GM19452 (cell line): ENCODE data around the gene SLC13A4.
"Not testable (repeated sequence)": the region's sequence is repeated elsewhere in the genome, so short reads cannot be mapped to it uniquely, and the experiment has no call there.

ENCODE experiments used
- ATAC-seq: cut with Tn5 transposase; IDR thresholded peaks from one replicate; pipeline ENCODE4 v1.9.1; 2021; ENCODE audit not compliant: unreplicated experiment

The SLC13A4 gene

GRCh38 chr7:135753616-135754413 is 25.8 kb upstream of the SLC13A4 start:
- no peak for ATAC-seq

DNA sequence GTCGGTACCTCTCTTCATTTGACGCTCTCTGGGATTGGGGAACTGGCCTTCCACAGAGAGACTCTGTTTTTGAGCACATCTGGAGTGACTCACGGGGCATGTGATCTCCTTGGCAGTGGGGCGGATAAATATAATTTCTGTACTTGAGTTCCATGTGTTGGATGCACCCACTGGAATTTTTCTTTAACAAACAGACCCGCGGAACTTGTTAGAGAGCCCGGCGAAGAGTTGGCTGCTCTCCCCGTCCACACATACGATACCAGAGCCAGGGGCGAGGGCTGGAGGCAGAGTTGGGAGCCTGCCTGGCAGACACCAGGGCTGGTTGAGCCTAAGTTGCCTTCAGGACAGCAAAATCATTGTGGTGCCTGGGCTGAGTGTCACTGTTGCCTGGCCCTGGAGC is 20.8 kb upstream of the SLC13A4 start, which contains the start of gene FAM180A:
Gene FAM180A (minus strand): TSS at position 44 of the 400 bp plus-strand sequence. CDS start 233 bp downstream, outside the sequence.
- no peak for ATAC-seq

- no peak for ATAC-seq
Observed at GRCh38 chr7:135747366-135747765, 19.4 kb upstream of the SLC13A4 start.

GRCh38 chr7:135745703-135746312 is 17.8 kb upstream of the SLC13A4 start:
- no peak for ATAC-seq

DNA sequence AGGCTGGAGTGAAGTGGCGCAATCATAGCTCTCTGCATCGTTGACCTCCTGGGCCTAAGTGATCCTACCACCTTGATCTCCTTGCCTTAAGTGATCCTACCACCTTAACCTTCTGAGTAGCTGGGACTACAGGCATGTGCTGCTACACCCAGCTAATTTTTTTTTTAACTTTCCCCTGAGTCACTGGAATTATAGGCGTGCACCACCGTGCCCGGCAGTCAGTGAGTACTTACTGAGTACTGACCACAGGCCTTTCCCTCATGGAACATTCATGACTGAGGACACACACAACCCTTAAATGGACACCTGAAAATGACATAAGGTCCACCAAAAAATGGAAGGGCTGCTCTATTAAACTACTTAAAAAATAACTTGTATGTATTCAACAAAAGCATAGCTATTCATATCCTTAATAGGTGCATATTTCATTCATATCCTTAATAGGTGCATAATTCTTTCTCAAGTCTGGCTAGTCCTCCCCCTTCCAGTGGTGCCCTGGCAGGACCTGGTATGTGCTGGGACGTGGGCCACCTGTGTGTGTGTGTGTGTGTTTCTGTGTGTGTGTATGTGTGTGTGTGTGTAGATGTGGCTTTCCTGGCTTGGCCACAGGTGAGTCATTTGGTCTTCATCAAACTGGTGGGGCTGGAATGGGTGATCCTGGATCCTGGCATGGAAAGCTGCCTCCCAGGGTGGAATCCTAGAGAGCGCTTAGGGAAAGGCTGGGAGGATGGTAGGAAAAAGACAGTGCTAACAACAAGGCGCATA is 17.1 kb upstream of the SLC13A4 start:
- no peak for ATAC-seq

DNA sequence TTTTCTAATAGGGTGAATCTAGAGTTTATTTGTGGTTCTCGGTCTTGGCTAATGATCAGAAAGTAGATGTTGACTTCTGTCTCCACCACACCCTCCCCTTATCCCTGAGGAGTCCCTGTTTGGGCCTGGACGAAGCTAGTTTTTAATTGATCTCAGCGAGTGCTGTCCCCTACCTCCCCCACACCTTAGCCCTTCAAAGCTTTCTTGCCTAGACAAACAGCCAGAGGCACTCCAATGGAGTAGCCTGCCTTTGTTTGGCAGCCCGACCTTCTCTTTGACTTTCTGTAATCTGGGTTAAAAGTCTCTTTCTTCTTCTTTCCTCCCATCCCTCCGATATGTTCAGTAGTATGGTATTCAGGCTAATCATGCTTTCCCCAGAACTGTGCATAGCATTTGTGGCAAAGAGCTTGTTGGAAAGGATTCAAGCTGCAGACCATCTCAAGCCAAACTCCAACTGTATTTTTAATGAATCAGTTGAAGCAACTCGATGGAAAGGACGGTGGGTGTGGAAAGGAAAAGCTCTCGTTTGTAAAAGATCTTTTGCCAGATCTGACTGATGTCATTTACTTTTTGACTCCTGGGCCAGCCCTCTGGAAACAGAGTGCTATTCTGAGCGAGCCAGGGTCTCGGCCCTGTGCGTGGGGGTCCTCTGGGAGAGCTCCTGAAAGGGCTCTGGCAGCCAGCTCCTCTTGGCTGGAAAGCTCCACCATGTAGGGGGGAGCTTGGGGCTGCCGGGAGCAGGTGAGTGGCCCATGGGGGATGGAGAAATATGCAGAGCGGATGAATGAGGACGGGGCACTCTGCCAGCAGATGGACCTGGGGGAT is 16.1 kb upstream of the SLC13A4 start:
- no peak for ATAC-seq

DNA sequence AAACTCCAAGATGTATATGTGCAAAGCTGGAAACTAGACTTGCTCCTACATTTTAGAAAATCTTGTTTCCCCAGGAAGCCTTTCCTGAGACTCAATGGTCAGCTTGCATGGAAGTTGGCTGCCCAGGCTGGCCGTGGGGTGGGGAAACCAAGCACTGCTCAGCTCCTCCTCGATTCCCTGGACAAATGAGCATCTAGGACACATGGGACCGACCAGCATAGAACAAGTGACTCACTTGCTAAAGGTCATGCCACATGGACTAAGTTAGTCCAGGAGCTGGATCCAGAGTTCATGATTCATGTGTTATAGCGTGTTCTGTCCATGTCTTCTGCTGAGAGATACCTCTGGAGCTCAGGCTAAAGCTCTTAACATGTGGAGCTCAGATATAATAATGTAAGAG is 14.4 kb upstream of the SLC13A4 start:
- ATAC-seq, result no peak

GRCh38 chr7:135741905-135742304 is 13.9 kb upstream of the SLC13A4 start:
- no peak for ATAC-seq

- ATAC-seq, result no peak
Observed at GRCh38 chr7:135740889-135741288, 12.9 kb upstream of the SLC13A4 start.

GRCh38 chr7:135737306-135737647 is 9.3 kb upstream of the SLC13A4 start:
- not testable (repeated sequence) for ATAC-seq

DNA sequence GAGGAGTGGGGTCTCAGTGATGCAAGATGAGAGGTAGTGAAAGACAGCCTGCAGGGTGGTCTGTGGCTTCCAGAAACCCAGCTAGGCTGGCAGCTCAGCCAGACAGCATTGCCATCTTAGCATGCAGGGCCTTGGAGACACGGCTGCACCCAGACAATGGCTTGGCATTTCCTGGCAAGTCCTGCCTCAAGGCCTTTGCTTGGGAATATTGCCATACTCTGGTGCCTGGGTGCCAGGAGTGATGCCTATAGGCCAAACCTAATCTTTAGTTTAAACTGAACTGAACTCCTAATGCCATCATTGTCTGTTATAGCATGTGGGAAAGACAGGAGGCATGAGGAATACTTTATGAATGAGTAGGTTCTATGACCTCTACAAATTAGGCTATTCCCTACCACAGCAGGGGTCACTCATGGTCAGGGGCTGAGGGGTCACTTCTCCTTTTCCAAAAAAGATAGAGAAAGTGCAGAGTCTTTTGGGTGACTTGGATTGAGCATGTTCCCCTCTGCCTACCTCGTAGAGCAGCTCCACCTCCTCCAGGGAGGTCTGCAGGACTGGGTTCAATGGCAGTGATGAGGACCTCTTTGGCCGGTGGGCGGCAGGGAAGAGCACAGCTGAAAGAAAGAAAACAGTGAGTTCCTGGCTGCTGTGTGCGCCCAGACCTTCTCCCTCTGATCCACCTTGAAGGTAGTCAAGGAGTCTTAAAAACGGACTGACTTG is 8.8 kb upstream of the SLC13A4 start:
- no peak for ATAC-seq

DNA sequence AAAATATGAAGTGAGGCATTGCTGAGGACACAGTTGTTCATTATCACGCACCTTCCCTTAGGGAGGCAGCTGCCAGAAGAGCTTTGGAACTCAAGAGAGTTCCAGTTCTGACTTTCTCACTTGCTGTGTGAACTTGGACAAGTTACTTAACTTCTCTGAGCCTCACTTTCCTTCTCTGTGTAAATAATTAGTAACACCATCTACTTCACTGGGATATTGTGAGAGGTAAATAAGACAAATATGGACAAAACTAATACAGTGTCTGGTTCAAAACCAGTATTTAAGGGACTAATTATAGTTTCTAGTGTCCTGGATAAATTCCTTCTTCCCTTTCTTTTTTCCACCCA is 6.3 kb upstream of the SLC13A4 start:
- ATAC-seq, result no peak

DNA sequence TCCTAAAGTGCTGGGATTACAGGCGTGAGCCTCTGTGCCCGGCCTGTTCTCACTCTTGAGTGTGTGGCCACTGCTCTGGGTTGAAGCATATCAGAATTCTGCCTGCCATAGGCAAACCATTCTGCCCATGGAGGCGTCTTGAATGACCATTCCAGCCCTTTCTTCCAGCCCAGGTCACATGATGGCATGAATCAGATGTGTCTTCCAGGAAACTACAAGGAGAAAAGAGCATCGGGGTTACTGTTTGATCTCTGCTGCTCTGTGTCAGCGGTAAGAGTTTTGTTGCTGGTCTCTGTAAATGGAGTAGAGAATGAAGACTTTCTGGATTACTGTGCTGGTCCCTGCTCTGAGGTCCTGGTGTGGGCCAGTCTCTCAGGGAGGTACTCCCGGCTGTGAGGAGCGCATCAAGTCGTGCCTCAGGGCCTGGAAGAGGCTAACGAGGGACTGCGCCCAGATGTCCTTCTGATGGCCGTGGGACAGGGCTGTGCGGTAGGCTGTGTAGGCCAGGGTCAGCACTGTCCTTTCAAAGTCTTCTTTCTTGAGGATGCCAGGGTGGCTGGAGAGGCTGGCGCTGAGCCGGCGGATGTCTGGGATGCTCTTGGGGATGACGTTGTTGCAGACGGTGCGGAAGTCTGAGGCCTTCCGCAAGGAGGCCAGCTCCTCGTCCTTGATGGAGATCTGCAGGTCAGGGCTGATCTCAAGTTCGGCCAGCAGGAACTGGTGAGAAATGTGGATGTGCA is 5.8 kb upstream of the SLC13A4 start:
- ATAC-seq, result no peak

- no peak for ATAC-seq
Observed at GRCh38 chr7:135731131-135731530, 3.1 kb upstream of the SLC13A4 start.

DNA sequence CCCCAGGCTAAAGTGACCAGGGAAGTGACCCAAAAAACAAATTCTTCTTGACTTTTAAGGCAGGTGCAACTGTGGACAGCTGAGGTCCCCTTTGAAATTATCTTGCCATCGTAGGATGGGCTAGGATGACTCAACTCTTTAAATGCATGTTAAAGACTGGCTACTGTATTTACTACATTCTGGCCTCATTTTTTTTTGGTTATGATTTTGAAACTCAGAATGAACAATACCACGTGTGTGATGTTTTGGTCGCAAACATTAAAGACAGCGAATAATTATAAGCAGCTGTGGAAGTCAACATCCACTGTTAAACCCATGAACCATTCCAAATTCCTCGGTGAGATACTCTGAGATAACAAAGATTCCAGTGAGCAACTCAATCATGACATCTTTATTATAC is 1.2 kb upstream of the SLC13A4 start:
- ATAC-seq, result no peak

GRCh38 chr7:135726911-135727673 is 894 bp downstream of the SLC13A4 start:
- ATAC-seq, result no peak

DNA sequence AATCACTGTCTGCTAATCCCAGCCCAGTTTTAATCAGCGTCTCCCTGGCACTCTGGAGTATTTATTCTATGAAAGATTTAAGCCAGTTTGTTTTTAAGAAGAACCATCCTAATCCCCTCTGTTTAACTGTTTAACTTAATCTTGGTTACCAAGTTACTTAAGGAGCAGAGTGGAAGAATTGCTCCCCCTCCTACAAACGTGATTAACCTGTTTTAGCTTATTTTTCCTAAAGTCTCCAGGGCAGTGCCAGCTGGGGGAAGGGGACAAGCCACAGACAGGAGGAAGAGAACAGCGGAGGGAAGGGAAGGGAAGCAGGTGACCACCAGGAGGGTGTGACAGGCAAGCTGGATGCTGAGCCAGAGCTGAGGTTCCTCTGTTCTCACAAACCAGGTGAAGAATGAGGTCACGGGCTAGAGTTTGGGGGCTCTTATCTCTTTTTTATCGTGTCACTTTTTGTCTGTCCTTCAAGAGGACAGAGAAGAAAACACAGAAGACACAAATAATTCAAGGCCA is 1.7 kb downstream of the SLC13A4 start:
- ATAC-seq, result no peak

- no peak for ATAC-seq
Observed at GRCh38 chr7:135723411-135723810, 4.6 kb downstream of the SLC13A4 start.
